T-helper 9 cell (primary cell): ENCODE data around the gene SLC6A11.

Experiments
- DNase-seq: peaks from one replicate; pipeline ENCODE4 v3.0.0-alpha.2; 2020

Gene SLC6A11

GRCh38 chr3:10984371-10984896, 168.4 kb downstream of the SLC6A11 start:
- DNase-seq = no peak

- no peak for DNase-seq
These were observed 169.2 kb downstream of the SLC6A11 start for GRCh38 chr3:10985181-10985580.

- no peak for DNase-seq
These were observed 170.6 kb downstream of the SLC6A11 start for GRCh38 chr3:10986592-10986991.

GRCh38 chr3:10988001-10988665, 172.1 kb downstream of the SLC6A11 start:
- no peak for DNase-seq

- no peak for DNase-seq
These were observed 173.0 kb downstream of the SLC6A11 start for GRCh38 chr3:10988991-10989484.
